WI38 (cell line): Measurements from ENCODE around the gene TMEM191B.
"Not testable (repeated sequence)": the region's sequence is repeated elsewhere in the genome, so short reads cannot be mapped to it uniquely, and the experiment has no call there.

Experiments used
- H3K4me3 ChIP-seq: 2 replicates; pipeline ENCODE4 v1.5.1; 2011; ENCODE audit warnings: low read depth, mild to moderate bottlenecking, control low read depth, low read length

The TMEM191B gene

GRCh38 chr22:18527752-18528596 is at the start of gene TMEM191B:
Gene TMEM191B (plus strand): TSS chr22:18527802. CDS start chr22:18527981, 179 bp downstream.
- peak within 1 kb of the TSS; percentile 49 for H3K4me3 ChIP-seq

GRCh38 chr22:18496227-18496626 is 31.4 kb upstream of the TMEM191B start:
- not testable (repeated sequence) for H3K4me3 ChIP-seq

GRCh38 chr22:18511327-18511726 is 16.3 kb upstream of the TMEM191B start:
- H3K4me3 ChIP-seq = not testable (repeated sequence)

DNA sequence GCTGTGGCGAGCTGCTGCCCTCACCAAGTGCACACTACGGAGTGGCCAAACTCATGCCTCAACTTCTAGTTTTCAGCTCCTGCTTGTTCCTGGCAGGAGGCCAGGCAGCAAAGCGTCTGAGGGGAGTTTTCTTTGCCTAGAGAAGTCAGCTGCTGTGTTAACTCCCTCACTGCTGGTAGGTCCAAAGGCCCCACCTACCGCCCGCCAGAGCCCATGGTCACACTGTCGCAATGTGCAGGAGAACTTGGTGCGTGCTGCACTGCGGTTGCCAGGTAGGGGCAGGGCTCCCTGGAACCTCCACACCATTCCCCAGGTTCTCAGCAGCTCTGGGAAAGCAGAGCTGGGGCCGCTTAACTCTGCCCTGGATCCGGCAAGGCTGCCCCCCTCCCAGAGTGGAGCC is 15.2 kb upstream of the TMEM191B start:
- H3K4me3 ChIP-seq = not testable (repeated sequence)

- H3K4me3 ChIP-seq = not testable (repeated sequence)
Measured at GRCh38 chr22:18513454-18513853, 14.1 kb upstream of the TMEM191B start.

DNA sequence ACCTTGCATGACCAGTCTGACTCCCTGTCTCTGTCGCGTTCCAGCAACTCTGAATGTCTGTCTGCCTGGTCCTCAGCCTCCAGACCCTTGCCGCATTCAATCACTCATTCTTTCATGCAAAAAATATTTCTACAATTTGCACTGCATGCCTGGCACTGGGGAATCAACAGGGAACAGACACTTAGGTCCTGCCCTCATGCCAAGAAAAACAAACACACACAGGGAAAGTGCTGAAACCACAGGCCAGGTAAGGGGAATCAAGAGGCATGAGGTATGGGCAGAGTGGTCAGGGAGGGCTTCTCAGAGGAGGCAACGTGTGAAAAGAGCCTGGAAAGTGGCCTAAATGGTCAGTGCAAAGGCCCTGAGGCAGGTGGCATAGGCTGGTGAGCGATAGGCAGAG is 9.5 kb upstream of the TMEM191B start, which contains the start of gene GGTLC3:
Gene GGTLC3 (minus strand): TSS at position 101 of the 400 bp plus-strand sequence. CDS start 264 bp downstream, outside the sequence.
- H3K4me3 ChIP-seq = not testable (repeated sequence)

GRCh38 chr22:18522762-18523161 is 4.8 kb upstream of the TMEM191B start:
- not testable (repeated sequence) for H3K4me3 ChIP-seq

- not testable (repeated sequence) for H3K4me3 ChIP-seq
Measured at GRCh38 chr22:18523328-18523727, 4.3 kb upstream of the TMEM191B start.

GRCh38 chr22:18528597-18529415 is 1.2 kb downstream of the TMEM191B start:
- peak overlapping the region; percentile 49 for H3K4me3 ChIP-seq

DNA sequence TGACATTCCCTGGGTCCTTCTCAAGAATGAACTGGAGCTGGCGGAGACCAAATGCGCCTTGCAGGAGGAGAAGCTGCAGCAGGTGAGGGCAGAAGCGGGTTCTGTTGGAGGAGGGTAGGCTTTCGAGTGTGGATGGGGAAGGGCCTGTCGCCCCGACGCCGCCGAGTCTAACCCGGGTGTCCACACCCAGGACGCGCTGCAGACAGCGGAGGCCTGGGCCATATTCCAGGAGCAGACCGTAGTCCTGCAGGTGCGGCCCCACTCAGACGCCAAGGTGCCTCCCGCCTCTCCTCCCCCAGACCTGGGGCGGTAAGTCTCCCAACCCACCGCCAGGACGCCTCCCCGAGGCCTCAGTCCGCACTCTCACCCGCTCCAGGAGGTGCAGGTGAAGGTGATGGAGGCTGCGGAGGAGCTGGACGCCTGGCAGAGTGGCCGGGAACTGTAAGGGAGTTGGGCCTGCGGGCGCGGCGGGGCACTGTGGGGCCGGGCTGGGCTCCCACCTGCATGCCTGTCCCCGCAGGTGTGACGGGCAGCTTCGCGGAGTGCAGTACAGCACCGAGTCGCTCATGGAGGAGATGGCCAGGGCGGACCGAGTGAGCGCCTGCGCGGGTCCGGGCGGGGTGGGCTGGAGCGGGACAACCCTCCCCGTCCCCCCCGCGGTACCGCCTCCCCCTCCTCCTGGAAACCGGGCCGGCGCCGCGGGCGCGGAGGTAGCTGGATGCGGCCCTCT is 2.0 kb downstream of the TMEM191B start:
- not testable (repeated sequence) for H3K4me3 ChIP-seq

- not testable (repeated sequence) for H3K4me3 ChIP-seq
Measured at GRCh38 chr22:18533633-18534032, 6.0 kb downstream of the TMEM191B start.

- H3K4me3 ChIP-seq = not testable (repeated sequence)
Measured at GRCh38 chr22:18534315-18534714, 6.7 kb downstream of the TMEM191B start.

- H3K4me3 ChIP-seq = not testable (repeated sequence)
Measured at GRCh38 chr22:18539994-18540393, 12.4 kb downstream of the TMEM191B start.

- H3K4me3 ChIP-seq = not testable (repeated sequence)
Measured at GRCh38 chr22:18543400-18543799, 15.8 kb downstream of the TMEM191B start.

DNA sequence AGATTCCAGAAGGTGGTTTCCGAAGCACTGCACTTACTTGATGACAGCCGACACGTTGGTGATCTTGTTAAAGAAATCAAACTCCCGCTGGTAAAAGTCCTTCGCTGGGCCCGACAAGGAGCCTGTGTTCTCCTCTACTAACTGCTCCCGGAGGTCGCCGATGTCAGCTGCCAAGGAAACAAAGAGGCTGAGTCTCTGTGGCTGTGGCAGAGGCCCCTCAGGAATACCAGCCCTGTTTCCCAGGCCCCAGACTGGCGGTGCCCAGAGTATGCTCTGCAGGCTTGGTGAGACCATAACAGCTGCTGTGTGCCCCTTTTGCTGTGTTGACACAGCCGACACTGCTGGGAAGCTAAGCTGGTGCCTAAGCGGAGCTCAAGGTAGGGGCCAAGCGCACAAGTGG is 17.0 kb downstream of the TMEM191B start:
- not testable (repeated sequence) for H3K4me3 ChIP-seq

DNA sequence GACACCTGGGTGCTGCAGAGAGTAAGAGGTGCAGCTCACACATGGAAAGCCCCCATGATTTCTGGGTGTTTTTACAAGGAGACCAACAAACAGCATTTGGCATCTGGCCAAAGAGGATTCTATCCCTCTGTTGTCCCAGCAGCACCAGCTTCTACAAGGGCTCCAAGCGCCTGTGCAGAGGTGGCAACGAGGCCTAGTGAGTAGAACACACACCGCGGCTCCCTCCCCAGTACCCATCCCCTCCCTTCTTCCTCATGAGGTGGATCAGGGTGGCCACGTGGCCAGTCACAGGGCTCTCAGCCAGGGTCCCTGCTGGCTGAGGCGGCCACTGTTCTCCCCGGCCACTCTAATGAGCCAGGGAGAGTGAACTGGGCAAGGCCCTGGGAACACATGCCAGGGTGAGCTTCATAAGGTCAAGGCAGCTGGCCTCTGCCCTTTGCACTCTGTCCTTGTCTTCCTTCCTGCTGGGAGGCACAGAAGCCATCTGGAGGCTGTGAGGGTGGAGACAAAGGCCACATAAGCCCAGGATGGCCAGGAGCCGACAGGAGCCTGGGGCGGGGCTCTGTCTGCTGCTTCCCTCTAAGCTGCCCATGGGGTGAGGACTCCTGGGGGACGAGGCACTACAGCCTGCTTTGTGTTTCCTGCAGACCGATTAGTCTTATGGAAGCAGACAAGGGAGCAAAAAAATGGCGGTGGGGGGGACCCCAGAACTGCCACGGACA is 22.0 kb downstream of the TMEM191B start:
- H3K4me3 ChIP-seq = not testable (repeated sequence)

GRCh38 chr22:18551046-18551445 is 23.4 kb downstream of the TMEM191B start:
- not testable (repeated sequence) for H3K4me3 ChIP-seq

DNA sequence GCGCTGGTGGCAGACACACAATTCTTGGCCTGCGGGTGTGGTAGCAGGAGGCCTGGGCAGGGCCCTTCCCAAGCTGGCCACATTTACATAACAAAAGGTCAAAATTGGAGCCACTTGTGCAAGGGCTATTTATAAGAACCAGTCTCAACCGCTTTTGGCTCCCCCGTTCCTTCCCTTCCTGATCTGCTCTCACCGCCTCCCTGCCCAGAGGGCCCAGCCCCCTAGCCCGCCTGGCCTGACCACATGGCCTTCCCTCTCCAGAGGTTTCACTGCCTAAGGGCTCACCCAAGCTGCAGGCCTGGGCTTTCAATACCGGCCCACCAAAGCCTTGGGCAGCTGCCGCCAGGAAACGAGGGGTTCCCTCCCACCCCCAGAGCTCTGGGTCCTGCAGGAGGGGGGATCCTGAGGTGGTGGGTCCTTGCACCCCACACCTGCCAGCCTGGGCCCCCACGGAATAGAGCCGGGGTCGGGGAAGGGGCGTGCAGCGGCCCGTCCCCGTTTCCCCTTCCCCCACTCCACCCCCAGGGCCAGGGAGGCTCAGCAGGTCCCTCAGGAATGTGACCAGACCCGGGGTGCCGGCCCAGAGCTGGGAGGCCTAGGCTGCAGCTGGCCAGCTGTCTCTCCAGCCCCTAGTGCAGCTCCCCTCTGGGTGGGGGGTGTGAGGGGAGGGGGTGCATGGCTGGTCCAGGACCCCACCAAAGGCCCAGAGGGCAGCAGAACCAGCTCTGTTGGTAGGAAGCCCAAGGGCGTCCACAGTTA is 25.4 kb downstream of the TMEM191B start:
- not testable (repeated sequence) for H3K4me3 ChIP-seq
